ENCODE measurements around the gene LAMA3.

DNA sequence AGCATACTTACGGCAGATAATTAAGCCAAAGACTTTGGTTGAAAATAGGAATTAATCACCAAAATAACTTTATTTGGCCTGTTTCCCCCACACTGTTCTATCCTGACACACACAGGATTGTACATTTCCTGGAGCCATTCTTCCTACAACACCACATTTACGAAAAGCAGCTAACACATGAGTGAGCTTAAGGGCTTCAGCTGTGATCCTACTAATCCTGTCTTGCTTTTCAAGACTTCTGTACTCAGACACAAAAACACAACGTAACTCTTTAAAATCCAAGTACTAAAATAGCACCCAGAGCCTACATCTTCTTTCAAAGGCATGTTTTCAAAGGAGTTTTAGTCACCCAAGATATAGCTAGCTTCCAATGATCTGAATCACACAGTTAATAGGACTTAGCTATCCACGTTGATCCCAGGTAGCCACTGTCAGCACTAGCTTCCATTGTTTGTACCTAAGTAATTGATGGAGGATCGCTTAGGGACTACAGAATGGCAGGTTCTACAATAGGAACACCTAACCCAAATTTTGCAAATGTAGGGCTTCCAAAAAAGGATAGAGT lies 282.5 kb downstream of the LAMA3 start:
- TF ChIP-seq CTCF (IDR thresholded peaks at IDR 0.05) = no peak
- no peak for TF ChIP-seq POLR2A (IDR thresholded peaks at IDR 0.05)
